ENCODE measurements around the gene XPO4.

DNA sequence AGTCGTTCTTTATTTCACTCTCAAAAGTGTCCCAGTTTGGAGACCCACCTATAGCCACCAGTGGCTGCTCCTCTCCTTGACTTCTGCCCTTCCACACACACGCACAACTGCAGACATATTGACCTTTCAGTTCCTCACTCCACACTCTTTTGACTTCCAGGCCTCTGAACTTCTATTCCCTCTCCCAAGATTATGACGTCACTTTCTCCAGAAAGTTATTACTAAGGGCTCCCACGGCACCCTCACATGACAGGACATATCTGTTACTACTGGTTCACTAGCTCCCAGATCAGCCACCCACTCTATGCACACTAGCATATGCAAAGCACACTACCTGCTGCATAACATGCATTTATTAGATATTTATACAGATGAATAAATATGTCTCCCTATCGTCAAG lies 45.9 kb downstream of the XPO4 start:
- TF ChIP-seq, protein P1, sequence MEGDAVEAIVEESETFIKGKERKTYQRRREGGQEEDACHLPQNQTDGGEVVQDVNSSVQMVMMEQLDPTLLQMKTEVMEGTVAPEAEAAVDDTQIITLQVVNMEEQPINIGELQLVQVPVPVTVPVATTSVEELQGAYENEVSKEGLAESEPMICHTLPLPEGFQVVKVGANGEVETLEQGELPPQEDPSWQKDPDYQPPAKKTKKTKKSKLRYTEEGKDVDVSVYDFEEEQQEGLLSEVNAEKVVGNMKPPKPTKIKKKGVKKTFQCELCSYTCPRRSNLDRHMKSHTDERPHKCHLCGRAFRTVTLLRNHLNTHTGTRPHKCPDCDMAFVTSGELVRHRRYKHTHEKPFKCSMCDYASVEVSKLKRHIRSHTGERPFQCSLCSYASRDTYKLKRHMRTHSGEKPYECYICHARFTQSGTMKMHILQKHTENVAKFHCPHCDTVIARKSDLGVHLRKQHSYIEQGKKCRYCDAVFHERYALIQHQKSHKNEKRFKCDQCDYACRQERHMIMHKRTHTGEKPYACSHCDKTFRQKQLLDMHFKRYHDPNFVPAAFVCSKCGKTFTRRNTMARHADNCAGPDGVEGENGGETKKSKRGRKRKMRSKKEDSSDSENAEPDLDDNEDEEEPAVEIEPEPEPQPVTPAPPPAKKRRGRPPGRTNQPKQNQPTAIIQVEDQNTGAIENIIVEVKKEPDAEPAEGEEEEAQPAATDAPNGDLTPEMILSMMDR (IDR thresholded peaks at IDR 0.05), result no peak
- TF ChIP-seq POLR2A (IDR thresholded peaks at IDR 0.05) (no peak), EP300 (IDR thresholded peaks at IDR 0.05) (no peak)

Measured in ovary (tissue), 3 donors.